Pancreas (tissue), 10 donors: ENCODE measurements around the gene FAM222A. TPM values are rescaled to one million over a fixed set of nuclear protein-coding genes. Genes with fewer than 3 reads are reported as not detected.
A peak's percentile ranks its signal among the peaks of the same experiment; 100 is the strongest.

Experiments
- ATAC-seq, 4 donors: fragments of 200-7000 bp; cut with Tn5 transposase; one replicate each; pipeline versions ENCODE4 v1.8.0 to v1.9.1; 2020; ENCODE audit warnings: mild to moderate bottlenecking in 4 of 4, moderate library complexity in 4 of 4
- DNase-seq, 6 donors: peaks; one replicate each; pipeline ENCODE4 v3.0.0-alpha.2; 2020
- FAIRE-seq: peaks from 2 replicates; lab custom pipeline; 2012; peaks lifted over from hg19 to GRCh38; lab: Jason Lieb, UNC
- H3K27ac ChIP-seq, 4 donors: fragments of 200-600 bp; sonication (generic); 1 replicate in 3 of 4; 2 replicates in 1 of 4; pipeline versions ENCODE4 v1.5.0 to v1.8.0; 2020
- H3K27me3 ChIP-seq, 4 donors: fragments of 200-600 bp; one replicate each; pipeline ENCODE4 v1.8.0; 2021
- H3K36me3 ChIP-seq, 3 donors: fragments of 200-600 bp; sonication (generic) in 1 of 3; one replicate each; pipeline versions ENCODE4 v1.5.0 to v1.8.0; 2020 to 2021
- H3K4me1 ChIP-seq, 3 donors: fragments of 200-600 bp; one replicate each; pipeline ENCODE4 v1.8.0; 2021
- H3K4me3 ChIP-seq, 4 donors: fragments of 200-600 bp; sonication (generic) in 2 of 4; one replicate each; pipeline versions ENCODE4 v1.5.0 to v1.8.0; 2020 to 2021
- H3K9me3 ChIP-seq, 4 donors: fragments of 200-600 bp; one replicate each; pipeline ENCODE4 v1.8.0; 2021
- CTCF ChIP-seq, 4 donors: fragments of 200-600 bp; sonication (generic) in 3 of 4; IDR thresholded peaks; one replicate each; pipeline versions ENCODE4 v1.5.0 to v1.8.0; 2021; ENCODE audit warnings: antibody characterized with exemption in 4 of 4
- WGBS, 2 donors: extraction: QIAGEN DNeasy Blood & Tissue Kit; methylation state at CpG; one replicate each; pipeline ENCODE4 v1.1.7; 2013; 5-methylcytosine and 5-hydroxymethylcytosine counted together
- intact Hi-C, 3 donors: fragments of 100-400 bp; cut with DNase I; formaldehyde crosslinking; loops; one replicate each; pipeline versions ENCODE4 v1.11.1 to v1.14.2; 2022
- polyA plus RNA-seq, 2 donors: library from polyadenylated mRNA; stranded (reverse); fragments of 200-250 nt; gene quantifications; one replicate each; pipeline ENCODE4 v1.2.3, GENCODE V29; 2013
- total RNA-seq, 6 donors: library from RNA; stranded (reverse); fragmentation: NEBNext Ultra II Directional in 4 of 6; extraction: Animal tissue kit (Norgen Biotek cat#: 25700) in 4 of 6; gene quantifications; one replicate each; pipeline versions ENCODE4 v1.2.1 to v1.2.4, GENCODE V29; 2021 to 2023
- donor health status: healthy with polysubstance abuse.
- donor health status: DM: no; HTN: no; CAD: no; lungs with moderate emphysema.
- donor health status: DM: no; HTN: no; CAD: no.
- donor health status: control.
- donor health status: control.
- donor health status: Bipolar disorder and iron deficiency.
- donor health status: DM: yes; HTN: yes; CAD: no.
- donor health status: DM: no; HTN: no; CAD: no.
- donor health status: DM: no; HTN: no; CAD: no.
- donor health status: DM: yes; HTN: yes; CAD: no.

Gene FAM222A
- total and polyA plus RNA-seq, 8 donors, result 2.1 to 14.6 (median 3.8) TPM

DNA sequence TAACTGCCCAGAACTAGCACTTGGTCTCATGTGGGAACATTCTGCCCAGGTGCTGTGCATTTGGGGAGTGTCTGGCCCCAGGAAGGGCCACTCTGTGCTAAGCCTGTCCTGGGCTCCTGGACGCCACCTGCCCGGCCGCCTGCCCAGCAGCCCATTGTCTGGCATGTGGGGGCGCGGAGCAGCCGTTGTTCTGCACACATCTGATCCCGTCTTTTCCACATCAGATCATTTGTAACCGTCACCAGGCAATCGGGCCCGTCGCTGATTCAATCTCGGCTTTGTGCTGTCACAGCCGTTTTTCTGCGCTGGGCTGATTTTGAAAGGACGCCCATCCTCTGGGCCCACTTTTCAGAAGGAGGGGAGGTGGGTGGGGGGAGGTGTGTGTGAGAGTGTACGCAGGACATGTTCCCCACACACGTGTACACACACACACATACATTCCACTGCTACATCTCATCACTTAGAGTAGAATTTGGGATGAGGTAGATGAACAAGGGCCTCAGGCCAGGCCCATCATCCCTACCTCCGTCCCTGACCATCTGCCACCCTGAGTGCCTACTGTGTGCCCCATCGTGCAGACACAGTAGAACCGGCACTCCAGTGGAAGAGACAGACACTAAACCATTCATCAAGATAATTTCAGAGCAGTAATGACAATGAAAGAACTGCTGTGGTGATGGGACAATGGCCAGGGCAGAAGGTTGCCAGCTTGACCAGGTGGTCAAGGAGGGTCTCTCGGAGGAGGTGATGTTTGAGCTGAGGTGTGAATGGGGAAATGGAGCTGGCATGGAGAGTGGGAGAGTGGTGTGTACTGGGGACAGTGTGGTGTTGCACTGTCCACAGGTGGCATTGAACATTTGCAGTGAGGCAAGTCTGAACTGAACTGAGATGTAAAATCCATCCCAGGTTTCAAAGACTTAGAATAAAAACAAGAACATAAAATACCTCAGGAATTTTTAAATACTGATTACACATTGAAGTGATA lies 19.0 kb downstream of the FAM222A start:
- no peaks in the 10 kb centered on the region for H3K9me3 ChIP-seq
- H3K27me3 ChIP-seq, result no peaks in the 10 kb centered on the region
- TF ChIP-seq CTCF (IDR thresholded peaks at IDR 0.05), result no peak
- WGBS, 2 donors, result 74 to 77% methylated on average over 21 of the region's 21 CpGs
- ATAC-seq (no peak), FAIRE-seq (no peak), DNase-seq (peak in 4 of 6 donors; percentile 4 to 32 (median 22))
- H3K4me1 ChIP-seq, result peaks cover 0 to 3% (median 0%) of the 10 kb centered on the region in 3 donors
- H3K27ac ChIP-seq, result no peak overlapping the region
- no peak overlapping the region for H3K4me3 ChIP-seq
- no peaks in the 10 kb centered on the region for H3K36me3 ChIP-seq
- intact Hi-C loops, result no loop called here

- intact Hi-C loops, result no loop called here
- FAIRE-seq, result no peak
Observed at GRCh38 chr12:109734219-109735000, 20.8 kb downstream of the FAM222A start.

GRCh38 chr12:109735051-109735521 lies 21.5 kb downstream of the FAM222A start:
- no peak for FAIRE-seq
- H3K36me3 ChIP-seq, result no peaks in the 10 kb centered on the region
- DNase-seq, result peak in 4 of 6 donors; percentile 7 to 33 (median 14)
- 75 to 78% methylated on average over 12 of the region's 12 CpGs for WGBS, 2 donors
- H3K27ac ChIP-seq, result no peak overlapping the region
- TF ChIP-seq CTCF (IDR thresholded peaks at IDR 0.05), result no peak
- no peak overlapping the region for H3K4me3 ChIP-seq
- peaks cover 0 to 9% (median 4%) of the 10 kb centered on the region in 3 donors for H3K4me1 ChIP-seq
- no peaks in the 10 kb centered on the region for H3K27me3 ChIP-seq
- ATAC-seq, result no peak
- H3K9me3 ChIP-seq, result no peaks in the 10 kb centered on the region
- intact Hi-C loops, result no loop called here

More at GRCh38 chr12:109734219-109735000, 20.8 kb downstream of the FAM222A start:
- Histone ChIP-seq H3K36me3 (no peaks in the 10 kb centered on the region), H3K4me3 (no peak overlapping the region), H3K27ac (no peak overlapping the region), H3K27me3 (no peaks in the 10 kb centered on the region), H3K9me3 (no peaks in the 10 kb centered on the region), H3K4me1 (peaks cover 0 to 3% (median under 1%) of the 10 kb centered on the region in 3 donors)
- ATAC-seq (no peak), DNase-seq (peak in 5 of 6 donors; percentile 8 to 49 (median 13))
- WGBS, 2 donors, result 69 to 73% methylated on average over 22 of the region's 22 CpGs
- TF ChIP-seq CTCF (IDR thresholded peaks at IDR 0.05), result no peak

DNA sequence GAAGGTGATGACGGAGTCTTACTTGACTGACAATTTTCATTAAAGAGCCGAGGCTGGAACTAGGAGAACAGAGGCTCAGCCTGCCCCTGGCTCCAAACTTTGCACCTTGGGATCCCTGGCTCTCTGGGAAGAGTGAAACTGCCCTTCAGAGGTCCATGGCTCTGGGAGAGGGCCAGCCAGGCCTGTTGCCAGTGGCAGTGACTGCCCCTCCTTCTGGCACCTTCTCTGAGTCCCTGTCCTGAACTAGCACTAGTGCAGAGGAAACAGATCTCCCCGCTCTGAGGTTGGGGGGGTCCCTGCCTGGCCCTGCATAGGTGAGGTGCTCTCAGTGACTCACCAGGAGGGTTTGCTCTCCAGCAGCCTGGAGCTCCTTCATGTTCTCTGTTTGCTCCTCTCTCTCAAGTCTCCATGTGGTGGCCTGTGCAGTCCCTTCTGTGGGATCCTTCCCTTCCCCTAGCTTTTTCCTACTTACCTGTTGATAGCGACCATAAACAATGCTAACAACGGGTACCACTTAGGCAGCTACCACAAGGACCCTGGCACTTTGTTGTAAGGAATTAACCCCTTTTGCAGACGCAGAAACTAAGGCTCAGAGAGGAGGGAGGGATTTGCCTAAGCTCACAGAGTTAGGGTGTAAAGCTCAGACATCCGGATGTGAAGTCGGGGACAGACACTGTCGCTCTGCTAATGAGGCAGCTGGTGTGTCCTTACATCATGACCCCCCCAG lies 22.4 kb downstream of the FAM222A start:
- intact Hi-C loops, result no loop called here
- H3K27me3 ChIP-seq, result no peaks in the 10 kb centered on the region
- WGBS, 2 donors, result 63 to 66% methylated on average over 9 of the region's 9 CpGs
- H3K36me3 ChIP-seq, result no peaks in the 10 kb centered on the region
- H3K4me3 ChIP-seq, result no peak overlapping the region
- peak overlapping the region in 1 of 4 donors; percentile 28 for H3K27ac ChIP-seq
- ATAC-seq, result peak in 2 of 4 donors; percentile 12 to 13
- H3K4me1 ChIP-seq, result peaks cover 4 to 11% (median 10%) of the 10 kb centered on the region in 3 donors
- no peak for TF ChIP-seq CTCF (IDR thresholded peaks at IDR 0.05)
- DNase-seq, result peak in 4 of 6 donors; percentile 9 to 49 (median 26)
- H3K9me3 ChIP-seq, result no peaks in the 10 kb centered on the region
- no peak for FAIRE-seq
